D341Med (cell line): ENCODE data around the gene CUL9.

Experiments used
- DNase-seq: peaks from one replicate; pipeline ENCODE4 v3.0.0; 2012; ENCODE audit warnings: low spot score

The CUL9 gene

DNA sequence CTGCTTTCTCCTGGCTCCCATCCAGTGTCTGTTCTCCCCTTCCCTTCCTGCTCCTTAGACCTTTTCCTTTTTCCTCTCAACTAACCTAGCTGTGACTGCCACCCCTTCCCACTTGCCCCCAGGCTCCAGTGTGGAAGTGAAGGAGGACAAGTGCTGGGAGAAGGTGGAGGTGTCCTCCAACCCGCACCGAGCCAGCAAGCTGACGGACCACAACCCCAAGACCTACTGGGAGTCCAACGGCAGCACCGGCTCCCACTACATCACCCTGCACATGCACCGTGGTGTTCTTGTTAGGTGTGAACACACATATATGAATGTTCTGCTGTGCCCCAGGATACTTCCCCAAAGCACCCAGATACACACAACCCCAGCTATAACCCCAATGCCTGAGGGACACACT is 18.5 kb downstream of the CUL9 start:
- DNase-seq, result no peak

DNA sequence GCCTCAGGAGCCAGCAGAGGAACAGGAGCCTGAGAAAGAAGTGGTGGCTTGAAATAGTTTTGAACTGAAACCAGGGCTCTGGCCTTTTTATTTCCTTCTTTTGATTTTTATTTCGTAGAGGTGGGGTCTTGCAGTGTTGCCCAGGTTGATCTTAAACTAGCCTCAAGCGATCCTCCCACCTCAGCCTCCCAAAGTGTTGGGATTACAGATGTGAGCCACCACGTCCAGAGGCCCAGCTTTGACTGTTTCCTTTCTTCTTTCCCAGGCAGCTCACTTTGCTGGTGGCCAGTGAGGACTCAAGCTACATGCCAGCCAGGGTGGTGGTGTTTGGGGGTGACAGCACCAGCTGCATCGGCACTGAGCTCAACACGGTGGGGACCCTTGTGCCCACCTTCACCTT is 20.5 kb downstream of the CUL9 start:
- DNase-seq, result no peak

DNA sequence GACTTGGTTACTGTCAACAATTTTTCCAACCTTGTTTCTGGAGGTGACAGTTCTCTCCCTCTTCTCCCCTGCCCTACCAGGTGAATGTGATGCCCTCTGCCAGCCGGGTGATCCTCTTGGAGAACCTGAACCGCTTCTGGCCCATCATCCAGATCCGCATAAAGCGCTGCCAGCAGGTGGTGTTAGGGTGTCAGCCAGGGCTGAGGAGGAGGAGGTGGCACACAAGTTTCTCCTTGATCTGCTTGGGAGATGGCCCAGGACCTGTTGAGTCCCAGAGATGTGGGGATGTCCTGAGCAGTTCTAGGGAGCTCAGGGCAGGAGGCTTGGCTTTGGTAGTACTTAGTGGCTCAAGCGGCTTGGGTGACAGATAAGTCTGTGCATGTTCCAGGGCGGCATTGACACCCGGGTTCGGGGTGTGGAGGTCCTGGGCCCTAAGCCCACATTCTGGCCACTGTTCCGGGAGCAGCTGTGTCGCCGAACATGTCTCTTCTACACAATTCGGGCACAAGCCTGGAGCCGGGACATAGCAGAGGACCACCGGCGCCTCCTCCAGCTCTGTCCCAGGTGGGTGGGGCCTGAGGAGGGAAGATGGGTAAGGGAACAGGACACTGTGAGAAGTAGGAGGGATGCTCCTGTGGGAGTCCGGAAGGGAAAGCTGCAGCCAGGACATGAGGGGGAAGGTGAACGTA is 21.2 kb downstream of the CUL9 start:
- no peak for DNase-seq

DNA sequence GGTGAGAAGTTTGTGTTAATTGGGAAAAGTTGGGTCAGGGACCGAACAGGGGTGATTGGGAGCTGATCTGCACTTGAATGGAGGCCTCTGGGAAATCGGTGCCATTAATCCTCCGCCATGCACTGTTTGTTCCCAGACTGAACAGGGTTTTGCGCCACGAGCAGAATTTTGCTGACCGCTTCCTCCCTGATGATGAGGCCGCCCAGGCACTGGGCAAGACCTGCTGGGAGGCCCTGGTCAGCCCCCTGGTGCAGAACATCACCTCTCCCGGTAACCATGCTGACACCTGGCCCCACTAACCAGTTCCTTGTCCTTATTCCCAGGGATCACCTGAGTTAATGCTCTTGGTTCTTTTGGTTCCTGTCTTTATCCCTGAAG is 21.7 kb downstream of the CUL9 start:
- no peak for DNase-seq

DNA sequence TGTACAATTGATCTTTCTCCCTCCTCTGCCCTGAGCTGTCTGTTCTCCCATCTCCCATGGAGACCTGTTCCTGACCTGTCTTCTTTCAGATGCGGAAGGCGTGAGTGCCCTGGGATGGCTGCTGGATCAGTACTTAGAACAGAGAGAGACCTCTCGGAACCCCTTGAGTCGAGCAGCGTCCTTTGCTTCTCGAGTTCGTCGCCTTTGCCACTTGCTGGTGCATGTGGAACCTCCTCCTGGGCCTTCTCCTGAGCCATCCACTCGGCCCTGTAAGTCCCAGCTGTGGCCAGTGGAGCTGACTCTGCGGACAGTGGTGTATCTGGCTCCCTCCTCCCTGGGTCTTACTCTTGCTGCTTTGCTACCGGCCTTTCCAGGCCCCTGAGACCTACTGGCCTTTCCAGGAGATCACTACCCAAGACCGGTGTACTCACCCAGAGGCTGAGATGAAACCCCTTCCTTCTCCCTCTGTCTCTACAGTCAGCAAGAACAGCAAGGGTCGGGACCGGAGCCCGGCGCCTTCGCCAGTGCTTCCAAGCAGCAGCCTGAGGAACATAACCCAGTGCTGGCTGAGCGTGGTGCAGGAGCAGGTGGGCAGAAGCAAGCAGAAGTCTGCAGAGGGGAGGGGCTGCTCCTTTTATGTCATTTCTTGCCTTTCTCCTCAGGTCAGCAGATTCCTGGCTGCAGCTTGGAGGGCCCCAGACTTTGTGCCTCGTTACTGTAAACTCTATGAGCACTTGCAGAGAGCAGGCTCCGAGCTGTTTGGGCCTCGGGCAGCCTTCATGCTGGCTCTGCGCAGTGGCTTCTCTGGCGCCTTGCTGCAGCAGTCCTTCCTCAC is 22.5 kb downstream of the CUL9 start:
- DNase-seq, result no peak

DNA sequence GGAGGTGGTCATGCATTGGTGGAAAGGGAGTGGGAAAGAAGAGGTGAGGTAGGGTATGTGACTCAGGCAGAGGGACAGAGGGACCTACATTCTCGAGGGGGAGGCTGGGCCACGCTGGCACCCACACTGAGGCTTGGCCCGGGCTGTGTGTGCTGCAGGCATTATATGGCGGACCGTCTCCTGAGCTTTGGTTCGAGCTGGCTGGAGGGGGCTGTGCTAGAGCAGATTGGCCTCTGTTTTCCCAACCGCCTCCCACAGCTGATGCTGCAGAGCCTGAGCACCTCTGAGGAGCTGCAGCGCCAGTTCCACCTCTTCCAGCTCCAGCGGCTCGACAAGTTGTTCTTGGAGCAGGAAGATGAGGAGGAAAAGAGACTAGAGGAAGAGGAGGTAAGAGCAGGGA is 23.9 kb downstream of the CUL9 start:
- DNase-seq, result no peak

DNA sequence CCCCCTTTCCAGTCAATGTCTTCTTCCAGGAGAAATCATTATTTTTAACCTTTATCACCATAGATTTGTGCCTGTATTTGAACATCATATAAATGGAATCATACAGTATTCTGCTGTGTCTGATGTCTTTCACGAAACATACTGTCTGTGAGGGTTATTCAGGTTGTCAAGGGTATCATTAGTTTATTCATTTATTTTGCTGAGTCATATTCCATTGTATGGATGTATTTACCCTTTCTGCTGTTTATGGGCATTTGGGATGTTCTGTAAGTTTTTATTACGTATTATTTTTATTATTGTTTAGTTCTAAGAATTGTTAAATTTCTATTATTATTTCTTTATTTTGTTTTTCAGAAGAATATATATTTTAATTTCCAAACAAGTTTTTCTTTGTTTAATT is 25.3 kb downstream of the CUL9 start:
- DNase-seq, result no peak

DNA sequence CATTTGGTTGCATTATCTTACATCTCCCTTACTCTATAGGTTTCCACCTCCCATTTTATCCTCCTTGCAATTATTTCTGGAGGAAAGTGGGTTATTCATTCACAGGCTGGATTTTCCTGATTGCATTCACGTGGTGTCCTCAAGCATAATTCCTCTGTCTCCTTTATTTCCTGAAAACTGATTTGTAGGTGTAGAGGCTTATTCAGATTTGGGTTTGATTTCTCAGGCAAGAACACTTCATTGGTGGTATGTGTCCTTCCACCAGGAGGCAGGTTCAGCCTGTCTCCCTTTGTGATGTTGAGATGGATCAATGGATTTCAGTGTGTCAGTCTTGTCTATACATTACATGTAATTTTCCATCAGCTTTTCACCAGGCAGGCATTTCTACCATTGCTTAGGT is 30.0 kb downstream of the CUL9 start:
- no peak for DNase-seq

DNA sequence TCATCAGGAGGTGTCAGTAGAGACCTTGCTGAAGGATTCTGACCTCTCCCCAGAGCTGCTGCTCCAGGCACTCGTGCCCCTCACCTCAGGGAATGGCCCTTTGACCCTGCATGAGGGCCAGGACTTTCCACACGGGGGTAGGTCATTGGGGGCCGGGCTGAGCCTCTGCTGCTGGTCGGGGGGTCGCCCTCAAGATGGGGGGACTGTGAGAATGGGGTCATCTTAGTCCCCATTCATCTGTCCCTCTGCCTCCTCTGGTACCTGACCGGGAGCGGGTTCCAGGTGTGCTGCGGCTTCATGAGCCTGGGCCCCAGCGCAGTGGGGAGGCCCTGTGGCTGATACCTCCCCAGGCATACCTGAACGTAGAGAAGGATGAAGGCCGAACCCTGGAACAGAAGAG is 31.4 kb downstream of the CUL9 start:
- no peak for DNase-seq

DNA sequence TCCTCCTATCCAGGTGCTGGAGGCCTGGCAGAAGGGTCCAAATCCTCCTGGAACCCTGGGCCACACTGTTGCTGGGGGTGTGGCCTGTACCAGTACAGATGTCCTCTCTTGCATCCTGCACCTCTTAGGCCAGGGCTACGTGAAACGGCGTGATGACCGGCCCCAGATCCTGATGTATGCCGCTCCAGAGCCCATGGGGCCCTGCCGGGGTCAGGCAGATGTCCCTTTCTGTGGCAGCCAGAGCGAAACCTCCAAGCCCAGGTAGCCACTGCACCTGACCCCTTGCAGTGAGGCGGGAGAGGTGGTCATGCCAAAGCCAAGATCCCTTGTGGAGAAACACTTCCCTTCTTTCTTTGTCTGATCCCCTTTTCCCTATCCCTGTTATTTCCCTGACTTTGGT is 33.1 kb downstream of the CUL9 start:
- peak; percentile 11 for DNase-seq

DNA sequence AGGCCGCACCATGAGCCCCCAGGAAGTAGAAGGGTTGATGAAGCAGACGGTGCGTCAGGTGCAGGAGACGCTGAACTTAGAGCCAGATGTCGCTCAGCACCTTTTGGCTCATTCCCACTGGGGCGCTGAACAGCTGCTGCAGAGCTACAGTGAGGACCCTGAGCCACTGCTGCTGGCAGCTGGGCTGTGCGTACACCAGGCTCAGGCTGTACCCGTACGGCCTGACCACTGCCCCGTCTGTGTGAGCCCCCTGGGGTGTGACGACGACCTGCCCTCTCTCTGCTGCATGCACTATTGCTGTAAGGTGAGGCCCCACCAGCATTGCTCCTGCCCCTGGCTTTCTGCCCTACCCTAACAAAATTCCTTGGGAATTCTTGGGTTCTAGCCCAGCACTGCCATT is 34.2 kb downstream of the CUL9 start:
- DNase-seq, result peak; percentile 31

DNA sequence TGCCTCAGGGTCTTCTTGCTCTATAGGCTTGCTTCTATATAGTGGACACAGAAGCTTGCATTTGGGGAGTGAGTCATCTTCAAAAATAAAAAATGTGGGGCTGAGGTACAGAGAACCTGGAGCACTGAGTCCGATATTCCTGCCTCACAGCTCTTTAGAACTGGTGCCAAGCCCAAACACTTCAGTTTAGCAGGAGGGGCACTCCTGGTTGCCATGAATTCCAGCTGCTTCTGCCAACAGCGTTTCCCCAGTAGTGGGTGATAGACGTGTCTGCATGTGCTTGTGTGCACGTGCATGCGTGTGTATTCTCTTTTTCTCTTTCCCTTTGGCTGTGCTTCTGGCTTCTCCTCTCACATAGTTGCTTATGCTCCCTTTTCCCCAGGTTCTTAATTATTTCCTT is 35.4 kb downstream of the CUL9 start:
- no peak for DNase-seq

DNA sequence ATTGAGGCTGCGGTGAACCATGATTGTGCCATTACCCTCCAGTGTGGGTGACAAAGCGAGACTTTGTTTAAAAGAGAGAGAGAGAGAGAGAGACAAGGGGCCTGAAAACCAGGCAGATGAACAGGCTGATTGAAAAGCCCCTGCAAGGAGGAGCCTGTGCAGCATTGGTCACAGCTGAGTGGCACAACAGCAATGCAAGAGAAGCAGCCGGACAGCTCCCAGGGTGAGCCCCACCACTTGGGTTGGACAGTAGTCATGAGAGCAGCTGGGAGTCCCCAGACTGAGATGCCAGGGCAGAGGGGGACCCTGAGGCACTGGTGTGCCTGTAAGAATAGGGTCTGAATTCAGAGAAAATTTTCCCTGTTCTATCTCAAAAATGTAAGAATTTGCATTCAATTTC is 37.1 kb downstream of the CUL9 start:
- DNase-seq, result peak; percentile 27

DNA sequence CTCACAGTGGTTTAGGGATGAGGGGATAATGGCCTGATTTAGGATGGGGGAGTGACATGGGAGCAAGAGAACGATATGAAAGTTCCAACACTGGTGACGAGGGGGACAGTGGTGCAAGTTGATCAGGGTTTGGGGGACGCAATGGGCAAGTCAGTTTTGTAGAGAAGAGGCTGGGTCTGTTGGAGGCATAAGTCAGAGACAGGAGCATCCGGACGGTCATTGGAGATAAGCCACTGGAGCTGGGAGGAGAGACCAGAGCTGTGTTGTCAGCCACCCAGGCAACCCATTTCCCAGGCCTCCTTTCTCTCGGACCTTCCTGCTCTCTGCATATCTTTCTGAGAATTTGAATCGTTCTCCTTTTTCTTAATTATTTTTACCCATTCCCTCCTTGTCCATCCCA is 37.8 kb downstream of the CUL9 start:
- peak; percentile 15 for DNase-seq

DNA sequence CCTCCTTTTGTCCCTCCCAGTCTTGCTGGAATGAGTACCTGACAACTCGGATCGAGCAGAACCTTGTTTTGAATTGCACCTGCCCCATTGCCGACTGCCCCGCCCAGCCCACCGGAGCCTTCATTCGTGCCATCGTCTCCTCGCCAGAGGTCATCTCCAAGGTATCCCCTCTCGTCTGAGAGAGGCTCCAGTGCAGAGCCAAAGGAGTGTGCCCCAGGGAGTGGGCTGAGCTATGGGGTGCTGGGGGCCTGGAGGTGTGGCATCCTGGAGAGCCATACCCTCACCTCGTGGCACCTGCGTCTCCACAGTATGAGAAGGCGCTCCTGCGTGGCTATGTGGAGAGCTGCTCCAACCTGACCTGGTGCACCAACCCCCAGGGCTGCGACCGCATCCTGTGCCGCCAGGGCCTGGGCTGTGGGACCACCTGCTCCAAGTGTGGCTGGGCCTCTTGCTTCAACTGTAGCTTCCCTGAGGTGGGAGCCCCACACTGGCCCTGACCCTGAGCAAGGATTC is 38.5 kb downstream of the CUL9 start:
- DNase-seq, result peak; percentile 27

DNA sequence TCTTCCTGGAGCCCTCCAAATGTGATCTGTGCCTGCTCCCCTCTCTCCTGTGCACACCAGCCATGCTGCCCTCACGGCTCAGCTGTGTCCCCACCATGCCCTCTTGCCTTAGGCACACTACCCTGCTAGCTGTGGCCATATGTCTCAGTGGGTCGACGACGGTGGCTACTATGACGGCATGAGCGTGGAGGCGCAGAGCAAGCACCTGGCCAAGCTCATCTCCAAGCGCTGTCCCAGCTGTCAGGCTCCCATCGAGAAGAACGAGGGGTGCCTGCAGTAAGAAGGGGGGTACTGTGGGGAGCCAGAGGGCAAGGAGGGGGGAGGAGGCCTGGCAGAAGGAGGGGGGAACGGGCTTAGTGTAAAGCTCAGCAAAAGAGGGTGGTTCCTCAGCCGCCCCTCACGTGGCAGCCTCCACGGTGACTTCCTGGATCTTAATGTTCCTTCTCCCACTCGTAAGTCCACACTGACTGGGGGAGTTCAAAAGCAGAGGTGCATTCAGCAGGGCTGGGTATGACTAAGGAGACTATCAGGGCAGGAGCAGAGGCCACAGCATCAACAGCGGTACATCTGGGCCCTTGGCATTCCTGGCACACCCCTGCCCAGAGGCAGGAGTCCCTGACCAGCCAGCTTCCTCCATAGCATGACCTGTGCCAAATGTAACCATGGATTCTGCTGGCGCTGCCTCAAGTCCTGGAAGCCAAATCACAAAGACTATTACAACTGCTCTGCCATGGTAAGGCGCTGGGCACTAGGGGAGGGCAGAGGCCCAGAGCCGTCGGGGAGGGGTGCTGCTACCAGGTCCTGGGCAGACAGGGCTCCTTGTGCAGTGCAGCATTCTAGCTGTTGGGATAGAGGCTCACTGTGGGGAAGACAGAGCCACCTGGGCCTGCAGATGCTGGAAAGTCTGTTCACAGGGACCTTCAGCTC is 39.3 kb downstream of the CUL9 start:
- peak; percentile 29 for DNase-seq

DNA sequence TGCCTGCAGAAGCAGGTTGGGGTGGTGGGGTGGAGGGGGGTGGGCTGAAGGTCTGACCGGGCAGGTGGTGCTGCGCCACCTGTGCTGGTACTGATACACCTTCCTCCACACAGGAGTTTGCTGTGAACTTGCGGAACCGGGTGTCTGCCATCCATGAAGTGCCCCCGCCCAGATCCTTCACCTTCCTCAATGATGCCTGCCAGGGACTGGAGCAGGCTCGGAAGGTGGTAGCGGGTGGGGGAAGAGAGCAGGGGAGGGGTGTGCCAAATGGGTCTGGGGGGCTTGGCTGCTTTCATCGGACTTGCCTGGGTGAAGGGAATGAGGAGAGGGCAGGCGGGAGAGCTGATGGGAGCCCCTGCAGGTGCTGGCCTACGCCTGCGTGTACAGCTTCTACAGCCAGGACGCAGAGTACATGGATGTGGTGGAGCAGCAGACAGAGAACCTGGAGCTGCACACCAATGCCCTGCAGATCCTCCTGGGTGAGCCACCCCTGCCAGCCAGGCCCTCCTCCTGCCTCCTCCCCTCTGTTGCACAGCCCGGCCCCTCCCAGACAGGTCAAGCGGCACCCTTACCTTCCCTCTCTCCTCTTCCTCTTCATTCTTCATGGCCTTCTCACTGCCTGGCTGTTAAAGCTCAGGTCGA is 40.5 kb downstream of the CUL9 start:
- DNase-seq, result peak; percentile 24

DNA sequence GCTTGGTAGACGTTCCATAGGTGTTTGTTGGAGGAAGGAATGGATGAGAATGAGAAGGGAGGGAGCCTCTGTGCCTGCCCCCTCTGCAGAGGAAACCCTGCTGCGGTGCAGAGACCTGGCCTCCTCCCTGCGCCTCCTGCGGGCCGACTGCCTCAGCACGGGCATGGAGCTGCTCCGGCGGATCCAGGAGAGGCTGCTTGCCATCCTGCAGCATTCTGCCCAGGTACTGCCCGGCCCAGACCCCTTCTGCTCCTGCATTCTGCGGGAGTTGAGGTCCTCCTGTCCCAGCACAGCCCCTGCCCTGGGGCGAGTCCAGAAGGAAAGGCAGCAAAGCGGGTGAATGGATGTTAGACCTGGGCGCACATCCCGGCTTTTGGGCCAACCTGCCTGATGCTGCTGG is 41.2 kb downstream of the CUL9 start:
- peak; percentile 31 for DNase-seq

DNA sequence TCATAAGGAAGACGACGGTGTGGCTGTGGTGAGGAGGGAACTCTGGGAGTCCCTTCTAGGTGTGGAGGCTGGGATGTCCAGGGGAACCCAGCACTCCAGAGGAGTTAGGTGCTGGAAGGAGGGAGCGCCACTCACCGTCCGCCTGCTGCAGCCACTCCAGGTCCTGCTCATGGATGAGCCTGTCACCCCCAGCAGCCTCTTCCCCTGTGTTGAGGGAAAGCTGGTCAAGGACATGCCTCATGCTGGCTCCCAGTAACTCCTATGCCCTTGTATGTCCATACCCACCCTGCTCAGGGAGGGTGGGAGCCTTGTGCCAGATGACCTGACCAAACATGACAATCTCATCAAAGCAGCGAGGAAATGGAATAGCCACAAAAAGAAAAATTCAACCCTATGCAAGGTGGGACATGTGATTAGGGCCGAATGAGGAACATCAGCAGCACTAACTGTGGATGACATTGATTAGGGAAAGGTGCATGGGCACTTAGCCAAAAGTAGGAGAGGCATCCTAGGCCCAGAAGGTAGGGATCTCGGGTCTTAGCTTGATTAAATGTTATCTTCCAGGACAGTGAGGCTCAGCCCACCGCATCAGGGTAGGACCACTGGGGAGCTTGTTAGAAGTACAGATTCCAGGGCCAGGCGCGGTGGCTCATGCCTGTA is 44.3 kb downstream of the CUL9 start:
- peak; percentile 16 for DNase-seq

DNA sequence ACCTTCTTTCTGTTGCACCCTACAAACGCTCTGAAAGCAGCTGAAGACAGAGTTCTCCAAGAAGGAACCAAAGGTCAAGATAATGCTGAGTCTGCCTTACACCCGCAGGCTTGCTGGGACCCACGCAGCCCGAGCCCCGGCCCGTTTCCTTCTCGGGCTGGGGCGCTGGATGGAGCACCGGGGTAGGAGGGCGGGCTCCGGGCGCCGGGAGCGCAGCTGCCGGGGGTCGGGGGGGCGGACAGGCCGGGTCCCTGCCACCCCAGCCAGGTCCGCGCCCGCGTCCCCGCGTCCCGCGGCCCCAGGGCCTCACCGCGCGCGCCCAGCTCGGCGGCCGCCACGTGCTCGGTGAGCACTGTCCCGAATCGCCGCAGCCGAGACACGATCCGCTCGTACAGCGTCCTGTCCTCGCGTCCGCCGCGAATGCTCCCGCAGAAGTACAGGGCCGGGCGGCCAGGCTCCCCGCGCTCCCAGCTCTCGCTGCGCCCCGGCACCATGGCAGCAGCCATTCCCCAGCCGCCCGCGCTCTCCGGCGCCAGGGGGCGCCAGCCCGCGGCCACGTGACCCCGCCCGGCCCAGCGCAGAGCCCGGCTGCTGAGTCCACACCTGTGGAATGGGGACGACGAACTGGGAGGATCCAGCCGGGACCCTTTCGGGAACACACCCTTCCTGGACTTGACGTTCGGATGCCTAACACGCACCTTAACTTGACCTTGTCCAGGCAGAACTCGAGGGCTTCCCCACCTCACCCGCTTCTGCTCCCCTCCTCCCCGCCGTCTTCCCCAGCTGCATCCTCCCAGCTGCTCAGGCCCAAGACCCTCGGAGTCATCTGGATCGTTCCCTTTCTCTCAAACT is 47.2 kb downstream of the CUL9 start, which contains the start of gene DNPH1:
Gene DNPH1 (minus strand): TSS at position 531 of the 852 bp plus-strand sequence. CDS start 25 bp downstream, at position 506.
- peak; percentile 97 for DNase-seq
